Mesodermal cell (in vitro differentiated cells): ENCODE results near the gene POLE3.

Experiments used
- H3K27ac ChIP-seq: 2 replicates; pipeline ENCODE4 v1.7.0; 2013; ENCODE audit warnings: mild to moderate bottlenecking, low read depth, low read length, moderate library complexity; ENCODE audit not compliant: severe bottlenecking
- H3K36me3 ChIP-seq: 2 replicates; pipeline ENCODE4 v1.7.1; 2013; ENCODE audit warnings: mild to moderate bottlenecking, low read length, moderate library complexity; ENCODE audit not compliant: control insufficient read depth, insufficient read depth
- H3K4me1 ChIP-seq: one replicate; pipeline ENCODE4 v1.7.1; 2013; ENCODE audit warnings: mild to moderate bottlenecking, low read length; ENCODE audit not compliant: insufficient read depth, control insufficient read depth, poor library complexity, severe bottlenecking
- H3K4me3 ChIP-seq: 2 replicates; pipeline ENCODE4 v1.7.0; 2013; ENCODE audit warnings: low read length, control low read depth, mild to moderate bottlenecking; ENCODE audit not compliant: insufficient read depth, poor library complexity, severe bottlenecking; ENCODE audit errors: extremely low read depth
- H3K9me3 ChIP-seq: 2 replicates; pipeline ENCODE4 v1.7.1; 2013; ENCODE audit warnings: mild to moderate bottlenecking, low read length, moderate library complexity; ENCODE audit not compliant: control insufficient read depth
- WGBS, 2 experiments: methylation state at CpG; one replicate each; pipeline ENCODE4 v1.1.5; 2013; ENCODE audit warnings: missing lambda C conversion rate in 2 of 2; ENCODE audit not compliant: insufficient coverage in 2 of 2; 5-methylcytosine and 5-hydroxymethylcytosine counted together

POLE3 gene

GRCh38 chr9:113403646-113404045 is 6.8 kb downstream of the POLE3 start:
- H3K9me3 ChIP-seq, result no peaks in the 10 kb centered on the region
- 67 to 100% methylated on average over 1 of the region's 2 CpGs for WGBS, 2 experiments
- peaks cover 18% of the 10 kb centered on the region for H3K36me3 ChIP-seq
- no peak overlapping the region for H3K27ac ChIP-seq
- H3K4me1 ChIP-seq, result peaks cover 18% of the 10 kb centered on the region
- H3K4me3 ChIP-seq, result no peak overlapping the region

GRCh38 chr9:113401027-113401792 is 9.3 kb downstream of the POLE3 start, which contains the start of gene ALAD:
TSS of gene ALAD (minus strand) at chr9:113401284. CDS start at chr9:113393559, 7,725 bp downstream.
- H3K9me3 ChIP-seq, result no peaks in the 10 kb centered on the region
- H3K27ac ChIP-seq, result no peak within 1 kb of the TSS
- 0 to 3% methylated on average over 40 to 49 of the region's 50 CpGs for WGBS, 2 experiments
- no peaks in the 10 kb centered on the region for H3K36me3 ChIP-seq
- H3K4me1 ChIP-seq, result peaks cover 41% of the 10 kb centered on the region
- peak within 1 kb of the TSS; percentile 90 for H3K4me3 ChIP-seq

- Histone ChIP-seq H3K9me3 (no peaks in the 10 kb centered on the region), H3K27ac (no peak overlapping the region), H3K4me1 (peaks cover 41% of the 10 kb centered on the region), H3K4me3 (peak overlapping the region; percentile 90), H3K36me3 (peaks cover 6% of the 10 kb centered on the region)
- 83 to 100% methylated on average over 1 to 3 of the region's 3 CpGs for WGBS, 2 experiments
Measured at GRCh38 chr9:113399646-113400200, 10.8 kb downstream of the POLE3 start.

GRCh38 chr9:113398796-113399195 is 11.7 kb downstream of the POLE3 start:
- Histone ChIP-seq H3K4me1 (peaks cover 41% of the 10 kb centered on the region), H3K36me3 (peaks cover 6% of the 10 kb centered on the region), H3K9me3 (no peaks in the 10 kb centered on the region), H3K27ac (peak overlapping the region; percentile 81), H3K4me3 (no peak overlapping the region)
- 94 to 100% methylated on average over 4 to 5 of the region's 5 CpGs for WGBS, 2 experiments

- 68 to 90% methylated on average over 2 to 3 of the region's 3 CpGs for WGBS, 2 experiments
- peaks cover 41% of the 10 kb centered on the region for H3K4me1 ChIP-seq
- no peak overlapping the region for H3K27ac ChIP-seq
- H3K9me3 ChIP-seq, result no peaks in the 10 kb centered on the region
- no peak overlapping the region for H3K4me3 ChIP-seq
- H3K36me3 ChIP-seq, result peaks cover 16% of the 10 kb centered on the region
Measured at GRCh38 chr9:113397203-113397631, 13.3 kb downstream of the POLE3 start.

- WGBS, 2 experiments, result 90 to 100% methylated on average over 7 to 9 of the region's 9 CpGs
- Histone ChIP-seq H3K36me3 (peaks cover 32% of the 10 kb centered on the region), H3K9me3 (no peaks in the 10 kb centered on the region), H3K4me1 (peaks cover 38% of the 10 kb centered on the region), H3K27ac (no peak overlapping the region), H3K4me3 (no peak overlapping the region)
Measured at GRCh38 chr9:113395000-113395861, 15.2 kb downstream of the POLE3 start.

GRCh38 chr9:113393281-113393680 is 17.2 kb downstream of the POLE3 start:
- Histone ChIP-seq H3K36me3 (peaks cover 48% of the 10 kb centered on the region), H3K4me3 (no peak overlapping the region), H3K4me1 (peaks cover 19% of the 10 kb centered on the region), H3K27ac (no peak overlapping the region), H3K9me3 (no peaks in the 10 kb centered on the region)
- 92 to 100% methylated on average over 4 to 5 of the region's 7 CpGs for WGBS, 2 experiments

GRCh38 chr9:113391917-113392316 is 18.6 kb downstream of the POLE3 start:
- Histone ChIP-seq H3K4me1 (peaks cover 7% of the 10 kb centered on the region), H3K27ac (no peak overlapping the region), H3K4me3 (no peak overlapping the region), H3K9me3 (no peaks in the 10 kb centered on the region), H3K36me3 (peaks cover 58% of the 10 kb centered on the region)
- 98 to 100% methylated on average over 2 to 5 of the region's 7 CpGs for WGBS, 2 experiments

GRCh38 chr9:113390192-113390960 is 20.1 kb downstream of the POLE3 start:
- Histone ChIP-seq H3K4me1 (no peaks in the 10 kb centered on the region), H3K9me3 (no peaks in the 10 kb centered on the region), H3K27ac (no peak overlapping the region), H3K36me3 (peaks cover 69% of the 10 kb centered on the region), H3K4me3 (no peak overlapping the region)
- 98 to 99% methylated on average over 12 of the region's 17 CpGs for WGBS, 2 experiments

- WGBS, 2 experiments, result 94 to 99% methylated on average over 5 to 8 of the region's 11 CpGs
- no peaks in the 10 kb centered on the region for H3K9me3 ChIP-seq
- peaks cover 64% of the 10 kb centered on the region for H3K36me3 ChIP-seq
- no peak overlapping the region for H3K4me3 ChIP-seq
- no peaks in the 10 kb centered on the region for H3K4me1 ChIP-seq
- no peak overlapping the region for H3K27ac ChIP-seq
Measured at GRCh38 chr9:113389451-113389850, 21.0 kb downstream of the POLE3 start.
